Measurements from ENCODE around the gene CDH5. TPM values are rescaled to one million over a fixed set of nuclear protein-coding genes. Genes with fewer than 3 reads are reported as not detected.

The CDH5 gene
- total and polyA plus RNA-seq, 2 of the 8 experiments (the other 6 are each of a cell fraction or from before 2014, with no cell fraction given), result 0.32 TPM

DNA sequence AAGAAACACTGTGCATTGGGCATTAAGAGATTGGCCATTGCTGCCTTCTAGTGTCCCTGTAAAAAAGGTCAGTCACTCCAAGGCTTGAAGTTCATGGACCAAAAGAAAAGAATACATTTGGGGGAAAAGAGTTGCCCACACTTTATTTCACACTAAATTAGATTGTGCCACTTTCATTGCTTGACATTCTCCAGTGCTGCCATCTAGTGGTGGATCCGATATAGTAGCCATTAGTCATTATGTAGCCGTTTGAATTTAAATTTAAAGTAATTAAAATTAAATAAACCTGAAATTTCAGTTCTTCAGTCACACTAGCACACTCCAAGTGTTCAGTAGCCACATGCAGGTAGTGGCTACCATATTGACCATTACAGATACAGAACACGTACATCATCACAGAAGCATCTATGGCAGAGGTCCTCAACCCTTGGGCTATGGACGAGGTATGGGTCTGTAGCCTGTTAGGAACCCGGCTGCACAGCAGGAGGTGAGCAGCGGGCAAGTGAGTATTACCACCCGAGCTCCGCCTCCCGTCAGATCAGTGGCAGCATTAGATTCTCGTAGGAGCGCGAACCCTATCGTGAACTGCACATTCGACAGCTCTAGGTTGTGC, 21.9 kb upstream of the CDH5 start:
- H2BK5ac ChIP-seq (ENCODE audit: low read depth, low read length), result no peak overlapping the region
- no peak overlapping the region for H3K23ac ChIP-seq (ENCODE audit: insufficient read length)
- no peaks in the 10 kb centered on the region for H4K20me1 ChIP-seq (replicated peaks in 1 of 2; ENCODE audit: control insufficient read depth in 1 of 2, insufficient read depth in 2 of 2, low read length in 2 of 2)
- no peak overlapping the region for H3K27ac ChIP-seq (ENCODE audit: low read depth, low read length)
- H4K5ac ChIP-seq (ENCODE audit: insufficient read length, low read depth, low read length), result no peak overlapping the region
- no peaks in the 10 kb centered on the region for H3K79me1 ChIP-seq (ENCODE audit: low read depth, low read length)
- H3K14ac ChIP-seq (ENCODE audit: insufficient read length), result no peak overlapping the region
- no peak overlapping the region for H3K56ac ChIP-seq (replicated peaks; ENCODE audit: insufficient read length, low read depth, low read length)
- peaks cover 8% of the 10 kb centered on the region in 2 experiments for H3K9me3 ChIP-seq (ENCODE audit: insufficient read depth in 2 of 2, low read depth in 1 of 2, low read length in 1 of 2)
- no peak for FAIRE-seq
- H2BK20ac ChIP-seq (ENCODE audit: low read length), result no peak overlapping the region
- H4K91ac ChIP-seq (replicated peaks; ENCODE audit: insufficient read length, low read length), result no peak overlapping the region
- peaks cover 0 to 6% (median under 1%) of the 10 kb centered on the region in 4 experiments; a peak in 2 of 7 replicates for H3K4me1 ChIP-seq (replicated peaks in 1 of 4; ENCODE audit: control insufficient read depth in 3 of 4, insufficient read depth in 4 of 4, low read length in 3 of 4)
- H3K36me3 ChIP-seq (ENCODE audit: control insufficient read depth in 2 of 4, insufficient read depth in 4 of 4, low read length in 3 of 4), result no peaks in the 10 kb centered on the region
- no peak overlapping the region for H2BK12ac ChIP-seq (ENCODE audit: low read depth, low read length)
- ChIA-PET POLR2A (ENCODE audit: partially characterized antibody) (interaction anchor here (1.1 kb wide), 1 partner anchor 47 kb away, joined by 3 read pairs; no protein-coding TSS in a partner anchor), CTCF (ENCODE audit: partially characterized antibody) (interaction anchor here (0.7 to 13.5 kb wide), 29 partner anchors 8 to 272 kb away, joined by 3 to 271 read pairs (median 4); partner anchors contain the start of genes CDH5 and CMTM2)
- H3K4ac ChIP-seq (replicated peaks; ENCODE audit: insufficient read length, low read depth, low read length), result no peak overlapping the region
- DNase-seq (ENCODE audit: low read depth in 1 of 2, low spot score in 2 of 2), result no peak
- TF ChIP-seq SP4 (IDR thresholded peaks at IDR 0.05; ENCODE audit: low read length), result no peak
- peak; percentile 23 to 27; a peak in 2 of 4 replicates for TF ChIP-seq RAD21 (IDR thresholded peaks at IDR 0.05 in 1 of 2, conservative IDR thresholded peaks at IDR 0.05 in 1 of 2; ENCODE audit: low read depth in 2 of 2, low read length in 2 of 2)
- no peak for TF ChIP-seq BCL11A (IDR thresholded peaks at IDR 0.05; ENCODE audit: low read depth in 2 of 2, low read length in 2 of 2)
- TF ChIP-seq, protein P1, sequence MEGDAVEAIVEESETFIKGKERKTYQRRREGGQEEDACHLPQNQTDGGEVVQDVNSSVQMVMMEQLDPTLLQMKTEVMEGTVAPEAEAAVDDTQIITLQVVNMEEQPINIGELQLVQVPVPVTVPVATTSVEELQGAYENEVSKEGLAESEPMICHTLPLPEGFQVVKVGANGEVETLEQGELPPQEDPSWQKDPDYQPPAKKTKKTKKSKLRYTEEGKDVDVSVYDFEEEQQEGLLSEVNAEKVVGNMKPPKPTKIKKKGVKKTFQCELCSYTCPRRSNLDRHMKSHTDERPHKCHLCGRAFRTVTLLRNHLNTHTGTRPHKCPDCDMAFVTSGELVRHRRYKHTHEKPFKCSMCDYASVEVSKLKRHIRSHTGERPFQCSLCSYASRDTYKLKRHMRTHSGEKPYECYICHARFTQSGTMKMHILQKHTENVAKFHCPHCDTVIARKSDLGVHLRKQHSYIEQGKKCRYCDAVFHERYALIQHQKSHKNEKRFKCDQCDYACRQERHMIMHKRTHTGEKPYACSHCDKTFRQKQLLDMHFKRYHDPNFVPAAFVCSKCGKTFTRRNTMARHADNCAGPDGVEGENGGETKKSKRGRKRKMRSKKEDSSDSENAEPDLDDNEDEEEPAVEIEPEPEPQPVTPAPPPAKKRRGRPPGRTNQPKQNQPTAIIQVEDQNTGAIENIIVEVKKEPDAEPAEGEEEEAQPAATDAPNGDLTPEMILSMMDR (IDR thresholded peaks at IDR 0.05; ENCODE audit: control extremely low read depth in 1 of 3, insufficient read depth in 1 of 3, low read depth in 1 of 3, low read length in 3 of 3), result peak in 2 of 3 experiments; percentile 43 to 49; a peak in 2 of 4 replicates
- TF ChIP-seq JUND (IDR thresholded peaks at IDR 0.05; ENCODE audit: low read length), result no peak
- no peak overlapping the region for H2AK5ac ChIP-seq (ENCODE audit: low read depth, low read length)
- no peak overlapping the region for H3K4me2 ChIP-seq (ENCODE audit: insufficient read depth in 1 of 2, low read depth in 2 of 2, low read length in 2 of 2)
- H3K4me3 ChIP-seq (ENCODE audit: extremely low read depth in 1 of 4, insufficient read depth in 2 of 4, low read depth in 3 of 4, low read length in 4 of 4), result no peak overlapping the region
- no peak overlapping the region for H2AFZ ChIP-seq (ENCODE audit: low read length)
- H2BK120ac ChIP-seq (replicated peaks; ENCODE audit: low read depth, low read length), result no peak overlapping the region
- no peak overlapping the region for H3K18ac ChIP-seq (ENCODE audit: extremely low read depth, low read length)
- no peaks in the 10 kb centered on the region for H3K79me2 ChIP-seq (ENCODE audit: control insufficient read depth in 1 of 2, insufficient read depth in 2 of 2, low read length in 2 of 2)
- no peak overlapping the region for H2BK15ac ChIP-seq (ENCODE audit: low read length)
- WGBS, 2 experiments (ENCODE audit: extremely low coverage in 1 of 2, insufficient coverage in 1 of 2, insufficient read length in 1 of 2, insufficient replicate concordance in 2 of 2, low coverage in 1 of 2, low lambda C conversion rate in 2 of 2, missing lambda C conversion rate in 1 of 2), result 80% methylated on average over 14 of the region's 14 CpGs; no CpG with 5 or more reads in 1 of the 2 experiments
- H3K9ac ChIP-seq (replicated peaks in 1 of 4; ENCODE audit: extremely low read depth in 1 of 4, low read depth in 3 of 4, low read length in 3 of 4), result no peak overlapping the region
- H4K8ac ChIP-seq (ENCODE audit: extremely low read depth, insufficient read depth, low read length), result no peak overlapping the region
- H3K27me3 ChIP-seq (replicated peaks in 1 of 4; ENCODE audit: control insufficient read depth in 3 of 4, extremely low read depth in 1 of 4, insufficient read depth in 3 of 4, low read length in 3 of 4), result no peaks in the 10 kb centered on the region
- H3K23me2 ChIP-seq (ENCODE audit: low read depth, low read length), result no peaks in the 10 kb centered on the region
